K562 (cell line): ENCODE measurements around the gene TMEM222. TPM values are rescaled to one million over a fixed set of nuclear protein-coding genes. Genes with fewer than 3 reads are reported as not detected.
A peak's percentile ranks its signal among the peaks of the same experiment; 100 is the strongest.

Experiments
- CBX3 ChIP-seq, 2 experiments: IDR thresholded peaks; 1 replicate in 1 of 2; 2 replicates in 1 of 2; pipeline ENCODE4 v1.6.1; 2012; ENCODE audit warnings: inconsistent platforms in 2 of 2, low read length in 2 of 2, borderline replicate concordance in 1 of 2, control low read depth in 1 of 2
- CBX5 ChIP-seq: IDR thresholded peaks from 2 replicates; pipeline ENCODE4 v1.6.1; 2014; ENCODE audit warnings: low read depth, borderline replicate concordance
- CREB1 ChIP-seq, 2 experiments: sonication (generic) in 1 of 2; formaldehyde crosslinking in 1 of 2; IDR thresholded peaks; 2 replicates each; pipeline versions ENCODE4 v1.6.1 to v1.8.0; 2012 to 2022; ENCODE audit warnings: inconsistent platforms in 1 of 2, mild to moderate bottlenecking in 1 of 2, missing genetic modification reagents in 1 of 2, moderate library complexity in 1 of 2
- ELK1 ChIP-seq: sonication (generic); formaldehyde crosslinking; IDR thresholded peaks from 2 replicates; pipeline ENCODE4 v1.8.1; 2022; ENCODE audit warnings: missing genetic modification reagents
- ETV5 ChIP-seq: sonication (generic); formaldehyde crosslinking; IDR thresholded peaks from 2 replicates; pipeline ENCODE4 v1.4.0; 2020; ENCODE audit warnings: low read depth, mild to moderate bottlenecking, missing genetic modification reagents
- NCOA1 ChIP-seq: fragments of 450-650 bp; IDR thresholded peaks from 2 replicates; pipeline ENCODE4 v1.6.1; 2016; ENCODE audit warnings: low read depth
- RFX1 ChIP-seq: fragments of 450-650 bp; IDR thresholded peaks from 2 replicates; pipeline ENCODE4 v1.6.1; 2016; ENCODE audit warnings: mild to moderate bottlenecking, moderate library complexity
- RREB1 ChIP-seq: fragments of 250-450 bp; sonication (Bioruptor Pico); IDR thresholded peaks from 2 replicates; pipeline ENCODE4 v1.4.0; 2020
- TAF1 ChIP-seq: IDR thresholded peaks from 2 replicates; pipeline ENCODE4 v1.6.1; 2011; ENCODE audit warnings: mild to moderate bottlenecking, low read length, moderate library complexity; ENCODE audit not compliant: insufficient read depth, control insufficient read depth, severe bottlenecking; ENCODE audit errors: extremely low read depth
- TEAD1 ChIP-seq, 2 experiments: fragments of 450-650 bp in 1 of 2; sonication (generic) in 1 of 2; formaldehyde crosslinking; IDR thresholded peaks; 2 replicates each; pipeline versions ENCODE4 v1.4.0 to v1.8.0; 2020 to 2022; ENCODE audit warnings: mild to moderate bottlenecking in 2 of 2, missing genetic modification reagents in 1 of 2
- ZFP36 ChIP-seq: fragments of 150-350 bp; IDR thresholded peaks from 2 replicates; pipeline ENCODE4 v1.6.1; 2018; ENCODE audit warnings: low read length, low read depth; ENCODE audit not compliant: partially characterized antibody
- ZFX ChIP-seq: sonication (generic); formaldehyde crosslinking; IDR thresholded peaks from 2 replicates; pipeline ENCODE4 v1.8.0; 2022; ENCODE audit warnings: mild to moderate bottlenecking, missing genetic modification reagents, moderate library complexity
- ZNF212 ChIP-seq: fragments of 450-650 bp; formaldehyde crosslinking; IDR thresholded peaks from 2 replicates; pipeline ENCODE4 v1.4.0; 2020; ENCODE audit warnings: mild to moderate bottlenecking
- polyA plus RNA-seq, 8 experiments: library from polyadenylated mRNA; depleted of rRNA in 4 of 8; stranded (reverse) in 5 of 8; unstranded in 3 of 8; fragments of >200 nt; fragmentation: Nextera tagmentation in 2 of 8; fragmentation: Illumina TruSeq in 1 of 8; extraction: Ambion mirVana in 2 of 8; extraction: Trizol in 1 of 8; gene quantifications; 2 replicates each; pipeline versions ENCODE4 v1.2.1 to v1.2.3, GENCODE V29; 2011 to 2014; ENCODE audit warnings: inconsistent platforms in 1 of 8, missing spikeins in 1 of 8
- total RNA-seq, 7 experiments: library from RNA; depleted of rRNA in 6 of 7; stranded (reverse); fragments of >200 nt in 6 of 7; fragmentation: Illumina TruSeq in 2 of 7; extraction: Trizol in 2 of 7; gene quantifications; 2 replicates each; pipeline versions ENCODE4 v1.2.1 to v1.2.3, GENCODE V29; 2011 to 2021; ENCODE audit warnings: low replicate concordance in 1 of 7

TMEM222 gene
- total and polyA plus RNA-seq, 9 of the 15 experiments (the other 6 are each of a cell fraction or from before 2014, with no cell fraction given): 6.9 to 48.0 (median 32.8) TPM

- TF ChIP-seq RREB1 (CRISPR knock-in tag): no peak
- peak; percentile 49 for TF ChIP-seq TAF1
- TF ChIP-seq ZFP36: no peak
- no peak for TF ChIP-seq NCOA1
- no peak for TF ChIP-seq CBX5
- no peak; the same call in 1 of the 2 replicates for TF ChIP-seq CREB1 (IDR thresholded peaks at IDR 0.05)
- 0 out of 2 replicates have a peak, but pooled peaks have one; percentile 38 for TF ChIP-seq CREB1 (CRISPR knock-in tag; IDR thresholded peaks at IDR 0.05)
- TF ChIP-seq CBX3 (IDR thresholded peaks at IDR 0.05; ENCODE audit: borderline replicate concordance in 1 of 2, low read length in 2 of 2): no peak
- TF ChIP-seq ZNF212 (CRISPR knock-in tag): no peak
- TF ChIP-seq TEAD1 (CRISPR knock-in tag; IDR thresholded peaks at IDR 0.05): 0 out of 4 replicates have a peak, but pooled peaks of 1 of the 2 experiments have one; percentile 4
- TF ChIP-seq ZFX (CRISPR knock-in tag): peak; percentile 57
- TF ChIP-seq ELK1 (CRISPR knock-in tag): no peak
- no peak for TF ChIP-seq ETV5
- TF ChIP-seq RFX1: no peak
Measured at GRCh38 chr1:27366113-27366410, 44.1 kb downstream of the TMEM222 start (continued).
